Hematopoietic multipotent progenitor cell treated with erythropoietin and hydrocortisone succinate and interleukin-3 and kit ligand, for 8 days (in vitro differentiated cells): Measurements from ENCODE around the gene DCUN1D2.
"Not testable (repeated sequence)": the region's sequence is repeated elsewhere in the genome, so short reads cannot be mapped to it uniquely, and the experiment has no call there.

Source experiments
- DNase-seq: peaks from one replicate; pipeline ENCODE4 v3.0.0-alpha.2; 2015

DCUN1D2 gene

DNA sequence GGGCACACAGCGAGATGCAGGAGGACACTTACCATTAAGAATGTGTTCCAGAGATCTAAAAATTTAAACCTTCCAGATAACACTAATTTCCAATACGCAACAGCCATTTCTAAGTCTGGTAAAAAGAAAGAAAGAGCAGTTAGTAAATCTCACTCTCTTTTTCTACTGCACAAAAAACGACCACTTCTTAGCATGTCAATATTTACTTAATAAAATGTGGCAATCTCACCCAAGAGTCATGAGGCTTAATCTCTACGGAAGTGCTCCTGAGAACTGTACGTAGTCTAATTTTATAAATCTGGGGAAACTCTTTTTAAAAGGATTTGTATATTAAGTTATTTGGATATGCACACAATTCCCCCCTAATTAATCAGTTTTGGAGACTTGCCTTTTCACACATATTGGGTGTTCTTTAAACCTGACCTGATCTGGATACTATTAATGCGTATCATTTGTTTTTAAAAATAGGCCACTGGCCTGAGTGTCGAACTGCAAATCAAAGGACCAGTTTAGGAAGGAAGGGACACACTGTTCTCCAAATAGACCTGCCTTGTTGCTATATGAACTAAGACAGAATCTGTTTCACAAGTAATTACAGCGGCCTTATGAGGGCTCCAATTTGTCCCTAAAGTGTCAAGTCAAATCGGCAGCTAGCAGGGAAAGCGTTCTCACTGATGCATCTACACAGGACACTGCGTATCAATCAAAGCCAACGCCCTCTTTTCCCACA is 29.3 kb downstream of the DCUN1D2 start:
- no peak for DNase-seq

DNA sequence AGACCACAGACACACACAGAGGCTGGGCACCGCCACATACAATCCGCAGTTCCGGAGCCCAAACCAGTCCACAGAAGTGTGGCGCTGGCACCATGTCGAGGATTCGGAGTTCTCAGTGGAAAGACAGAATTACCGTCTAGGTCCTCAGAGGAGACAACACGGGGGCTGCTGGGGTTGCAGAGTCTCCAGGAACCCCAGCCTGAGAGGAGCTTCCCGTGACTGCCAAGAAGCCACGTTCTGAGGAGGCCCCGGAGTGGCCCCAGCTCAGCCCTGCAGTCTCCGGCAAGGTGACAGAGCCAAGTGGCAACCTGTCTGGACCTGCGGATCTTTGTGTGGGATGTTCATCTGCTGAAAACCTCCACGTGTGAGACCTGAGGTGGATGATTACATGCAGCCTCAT is 29.9 kb downstream of the DCUN1D2 start:
- DNase-seq: no peak

DNA sequence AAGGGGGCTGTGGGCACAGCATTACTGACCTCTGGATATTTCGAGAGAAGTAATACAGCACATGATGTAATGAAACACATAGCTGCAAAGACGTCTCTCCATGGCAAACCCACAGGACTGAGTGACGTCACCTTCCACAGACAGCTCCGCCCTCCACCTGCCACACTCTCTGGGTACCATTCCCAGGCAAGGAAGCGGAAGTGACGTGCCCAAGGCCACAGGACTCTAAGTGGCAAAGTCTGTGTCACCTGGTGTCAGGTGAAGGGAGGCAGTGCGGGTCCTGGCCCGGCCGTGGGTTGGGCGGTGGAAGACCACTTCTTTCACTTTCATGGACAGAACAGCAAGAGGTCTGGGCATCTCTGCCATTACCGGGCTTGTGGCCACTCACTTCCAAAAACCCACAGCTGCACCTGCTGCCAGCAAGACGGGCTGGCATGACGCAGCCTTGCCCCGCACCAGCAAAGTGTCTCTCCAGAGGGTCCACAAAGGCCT is 30.4 kb downstream of the DCUN1D2 start:
- DNase-seq: no peak

DNA sequence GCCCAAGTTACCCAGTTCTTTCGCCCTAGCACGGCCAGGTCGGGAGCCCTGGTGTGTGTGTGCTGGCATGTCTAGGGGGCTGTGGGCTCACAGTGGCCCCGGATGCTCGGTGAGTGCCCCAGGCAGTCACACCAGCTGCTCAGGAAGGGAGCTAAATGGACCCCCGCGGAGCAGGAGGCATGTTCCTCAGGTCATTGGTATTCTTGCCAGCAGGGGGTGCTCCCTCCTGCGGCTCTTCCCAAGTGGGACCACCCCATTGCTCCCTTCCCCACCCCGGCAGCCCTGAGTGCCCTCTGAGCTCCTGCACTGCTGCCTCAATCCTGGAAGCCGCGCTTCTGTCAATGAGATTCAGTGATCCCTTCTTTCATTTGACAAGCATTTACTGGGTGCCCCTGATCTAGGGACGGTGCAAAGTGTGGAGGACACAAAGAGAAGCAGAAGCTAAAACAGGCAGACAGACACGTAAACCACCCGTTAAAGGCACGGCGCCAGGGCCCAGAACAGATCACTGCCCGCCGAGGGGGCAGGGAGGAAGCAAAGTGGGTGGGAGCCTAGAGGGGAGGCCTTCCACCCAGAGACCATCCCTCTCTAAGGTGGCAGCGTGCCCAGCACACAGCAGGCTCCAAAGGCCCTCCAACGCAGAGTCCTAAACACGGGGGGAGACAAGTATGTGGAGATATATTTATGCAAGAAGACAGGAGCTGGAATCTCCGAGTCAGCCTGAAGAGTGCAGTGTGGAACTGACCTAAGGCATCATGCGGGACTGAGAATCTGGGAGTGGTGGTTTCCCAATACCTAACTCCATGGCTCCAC is 32.1 kb downstream of the DCUN1D2 start:
- no peak for DNase-seq

DNA sequence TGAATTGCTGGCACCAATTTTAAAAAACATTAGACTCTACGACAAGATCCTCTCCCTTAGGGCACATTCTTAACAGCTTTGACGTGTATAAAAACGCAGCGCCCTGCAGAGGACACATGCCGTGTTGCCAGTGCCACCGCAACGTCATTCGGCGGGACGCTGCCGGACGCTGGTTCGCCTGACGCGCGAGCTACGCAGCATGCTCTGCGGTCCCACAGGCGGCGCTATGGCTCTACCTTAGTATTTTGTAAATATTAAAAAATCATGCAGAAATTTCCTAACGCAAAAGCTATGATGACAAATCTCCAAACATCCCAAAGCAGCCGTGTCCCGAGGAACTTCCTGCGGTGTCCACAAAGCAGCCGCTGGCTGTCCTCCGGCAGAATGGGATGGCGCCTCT is 33.0 kb downstream of the DCUN1D2 start:
- DNase-seq: no peak

DNA sequence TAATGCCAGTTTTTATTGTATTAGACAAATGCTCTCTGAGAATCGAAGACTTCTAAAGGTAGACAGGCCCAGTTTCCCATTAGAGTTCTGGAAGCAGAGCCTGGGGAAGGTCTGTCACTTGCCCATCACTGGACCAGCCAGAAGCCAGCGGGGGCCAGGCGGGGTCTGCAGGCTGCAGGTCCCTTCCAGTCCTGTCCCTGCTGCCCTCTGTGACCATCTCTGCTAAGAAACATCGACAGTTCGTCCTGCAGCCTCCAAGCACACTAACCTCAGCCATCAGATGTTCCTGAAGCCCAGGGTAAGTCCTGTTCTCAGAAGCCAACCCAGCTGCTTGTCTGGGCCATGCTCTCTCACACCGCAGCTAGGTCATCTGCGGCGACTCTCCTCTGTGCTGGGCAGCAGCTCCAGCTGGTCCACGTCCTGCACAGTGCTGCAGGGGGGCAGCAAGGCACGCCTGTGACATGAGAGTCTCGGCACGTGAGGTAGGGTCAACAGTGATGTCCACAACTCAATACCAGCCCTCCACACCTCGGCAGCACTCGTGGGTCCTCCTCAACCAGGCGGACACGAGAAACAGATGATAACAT is 34.3 kb downstream of the DCUN1D2 start:
- no peak for DNase-seq

DNA sequence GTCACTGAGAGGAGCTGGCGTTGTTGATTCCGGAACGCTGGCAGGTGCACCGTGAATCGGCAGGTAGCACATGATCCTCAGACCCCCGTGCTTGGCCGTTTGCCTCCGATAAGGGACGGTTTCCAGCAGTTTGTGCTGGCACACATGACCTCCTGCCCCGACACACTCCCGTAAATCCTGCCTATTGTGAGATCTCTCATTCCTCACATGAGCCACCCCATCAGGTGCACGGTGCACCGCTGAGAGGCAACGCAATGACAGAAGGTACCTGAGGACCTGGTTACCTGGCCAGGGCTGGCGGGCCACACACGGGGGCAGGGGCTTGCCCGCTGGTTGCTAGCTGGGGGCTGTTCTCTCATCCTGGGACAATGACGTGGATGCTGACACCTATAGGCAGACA is 35.1 kb downstream of the DCUN1D2 start:
- no peak for DNase-seq

DNA sequence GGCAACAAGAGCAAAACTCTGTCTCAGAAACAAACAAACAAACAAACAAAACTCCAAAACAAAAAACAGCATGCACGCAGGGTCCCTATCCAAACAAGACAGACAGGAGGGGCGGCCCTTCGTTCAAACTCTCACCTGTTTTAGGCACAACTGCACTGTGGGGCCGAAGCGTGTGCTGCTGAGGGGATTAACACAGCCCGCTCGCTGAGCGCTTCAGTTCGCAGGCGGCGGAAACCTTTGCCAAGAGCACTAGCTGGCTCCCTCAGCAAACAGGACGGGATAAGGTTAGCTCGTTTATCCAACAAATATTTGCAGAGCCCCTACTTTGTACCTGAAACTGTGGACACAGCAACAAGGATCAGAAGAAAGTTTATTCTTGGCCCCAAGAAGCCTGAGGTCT is 35.6 kb downstream of the DCUN1D2 start:
- DNase-seq: no peak

DNA sequence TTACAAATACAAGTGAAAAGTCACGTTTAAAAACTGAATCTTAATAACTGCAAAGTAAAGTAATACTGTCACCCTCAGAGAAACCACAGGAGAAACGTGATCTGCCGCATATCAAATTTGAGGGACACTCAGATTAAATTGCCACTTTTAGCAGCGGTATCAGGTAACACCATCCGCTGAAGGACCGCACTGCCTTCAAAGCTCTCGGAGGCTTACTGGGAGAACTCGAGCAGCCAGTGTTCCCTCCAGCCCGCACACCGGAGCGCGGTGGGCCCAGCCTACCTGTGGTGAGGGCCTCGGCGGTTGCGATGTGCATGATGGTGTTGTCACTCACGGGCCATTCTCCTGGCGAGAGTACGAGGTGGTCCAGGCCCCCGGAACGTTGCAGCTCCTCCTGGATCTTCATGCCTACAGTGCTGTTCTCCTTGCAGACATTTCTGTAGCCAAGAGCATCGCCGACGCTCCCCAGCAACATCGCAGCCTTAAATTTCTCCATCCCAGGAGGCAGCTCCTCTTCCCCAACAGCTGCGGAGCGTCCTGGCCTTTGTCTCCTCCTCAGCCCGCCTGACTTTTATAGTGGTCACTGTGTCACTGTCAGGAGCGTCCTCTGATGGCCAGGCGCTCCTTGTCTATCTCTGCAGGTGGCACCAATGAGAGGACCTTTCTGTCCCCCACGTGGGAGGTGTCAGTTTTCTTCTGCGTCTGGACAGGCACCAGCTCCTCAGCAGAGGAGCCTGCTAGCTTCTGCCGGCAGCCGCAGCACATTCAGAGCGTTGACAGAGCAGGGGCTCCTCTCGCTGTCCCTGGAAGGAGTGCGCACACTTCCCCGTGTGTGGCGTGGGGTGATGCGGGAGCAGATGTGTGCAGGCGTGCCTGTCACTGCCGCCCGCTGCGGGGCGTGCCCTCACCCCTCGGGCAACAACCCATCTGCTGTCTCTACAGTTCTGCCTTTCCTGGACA is 37.3 kb downstream of the DCUN1D2 start, which contains the start of gene ADPRHL1:
ADPRHL1 (minus strand) TSS at position 547 of the 960 bp plus-strand sequence; CDS start at position 496, 51 bp downstream.
- DNase-seq: no peak

DNA sequence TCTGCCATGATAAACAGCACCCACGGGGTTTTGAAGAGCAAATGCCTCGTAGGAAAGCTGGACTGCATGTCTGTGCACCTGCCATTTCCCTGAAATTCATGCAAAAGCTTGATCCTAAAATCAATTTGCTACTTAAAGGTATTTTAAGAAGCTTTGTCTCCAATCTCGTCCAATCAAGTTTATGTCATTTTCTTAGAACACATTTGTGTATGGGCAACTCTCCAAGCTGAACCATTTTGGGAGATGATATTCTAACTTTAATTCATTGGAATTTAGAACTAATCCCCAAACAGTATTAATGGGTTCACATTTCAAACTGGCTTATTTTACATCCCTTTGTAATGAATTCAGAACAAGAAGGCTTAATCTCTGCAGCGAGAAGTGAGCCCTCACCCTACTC is 38.0 kb downstream of the DCUN1D2 start:
- DNase-seq: no peak

DNA sequence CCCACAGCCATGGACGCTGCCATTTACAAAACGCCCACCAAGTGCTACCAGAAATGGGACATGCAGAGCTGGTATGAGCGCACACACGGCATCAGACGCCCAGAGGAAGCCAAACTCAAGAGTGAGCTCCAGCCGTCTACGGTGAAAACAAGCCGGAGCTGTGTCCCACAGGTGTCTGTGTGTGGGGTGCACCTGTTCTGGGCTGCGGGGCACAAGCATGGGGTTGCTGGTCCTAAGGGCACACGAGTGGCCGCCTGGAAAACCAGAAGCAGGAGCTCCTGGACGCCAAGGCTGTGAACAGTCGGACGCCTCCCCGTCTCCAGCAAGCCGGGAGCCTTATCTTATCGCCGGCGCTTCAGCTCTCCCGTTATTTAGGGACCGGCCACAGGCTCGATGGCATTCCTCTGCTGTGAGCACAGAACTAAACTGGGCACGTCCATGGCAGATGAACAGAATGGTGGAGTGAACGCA is 38.5 kb downstream of the DCUN1D2 start:
- DNase-seq: no peak

DNA sequence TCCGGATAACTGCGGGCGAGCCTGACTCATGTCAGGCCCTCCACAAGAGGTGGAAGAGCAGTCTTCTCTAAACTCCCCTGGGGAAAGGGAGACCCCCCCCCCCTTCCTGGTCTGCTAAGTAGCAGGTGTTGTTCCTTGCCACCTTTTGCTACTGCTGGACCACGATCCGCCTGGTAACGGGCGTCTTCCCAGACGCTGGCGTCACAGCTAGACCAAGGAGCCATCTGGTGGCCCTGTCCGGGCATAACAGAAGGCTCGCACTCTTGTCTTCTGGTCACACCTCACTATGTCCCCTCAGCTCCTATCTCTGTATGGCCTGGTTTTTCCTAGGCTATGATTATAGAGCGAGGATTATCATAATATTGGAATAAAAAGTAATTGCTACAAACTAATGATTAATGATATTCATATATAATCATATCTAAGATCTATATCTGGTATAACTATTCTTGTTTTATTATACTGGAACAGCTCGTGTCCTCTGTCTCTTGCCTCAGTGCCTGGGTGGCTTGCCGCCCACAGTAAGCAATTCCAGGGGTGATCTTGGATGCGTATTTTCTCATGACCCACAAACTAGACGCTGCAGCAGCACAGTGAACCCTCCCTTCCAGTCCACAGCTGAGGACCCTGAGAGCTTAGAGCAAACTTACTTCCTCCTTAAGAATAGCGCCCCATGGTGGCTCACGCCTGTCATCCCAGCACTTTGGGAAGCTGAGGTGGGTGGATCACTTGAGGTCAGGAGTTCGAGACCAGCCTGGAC is 39.5 kb downstream of the DCUN1D2 start:
- DNase-seq: not testable (repeated sequence)

DNA sequence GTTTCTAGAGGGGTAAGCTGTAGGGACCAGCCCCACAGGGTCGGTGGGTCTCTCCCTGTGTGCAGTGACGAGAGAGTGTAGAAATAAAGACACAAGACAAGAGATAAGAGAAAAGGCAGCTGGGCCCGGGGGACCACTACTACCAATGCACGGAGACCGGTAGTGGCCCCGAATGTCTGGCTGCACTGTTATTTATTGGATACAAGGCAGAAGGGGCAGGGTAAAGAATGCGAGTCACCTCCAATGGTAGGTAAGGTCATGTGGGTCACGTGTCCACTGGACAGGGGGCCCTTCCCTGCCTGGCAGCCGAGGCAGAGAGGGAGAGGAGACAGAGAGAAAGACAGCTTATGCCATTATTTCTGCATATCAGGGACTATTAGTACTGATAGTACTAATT is 40.2 kb downstream of the DCUN1D2 start:
- not testable (repeated sequence) for DNase-seq

DNA sequence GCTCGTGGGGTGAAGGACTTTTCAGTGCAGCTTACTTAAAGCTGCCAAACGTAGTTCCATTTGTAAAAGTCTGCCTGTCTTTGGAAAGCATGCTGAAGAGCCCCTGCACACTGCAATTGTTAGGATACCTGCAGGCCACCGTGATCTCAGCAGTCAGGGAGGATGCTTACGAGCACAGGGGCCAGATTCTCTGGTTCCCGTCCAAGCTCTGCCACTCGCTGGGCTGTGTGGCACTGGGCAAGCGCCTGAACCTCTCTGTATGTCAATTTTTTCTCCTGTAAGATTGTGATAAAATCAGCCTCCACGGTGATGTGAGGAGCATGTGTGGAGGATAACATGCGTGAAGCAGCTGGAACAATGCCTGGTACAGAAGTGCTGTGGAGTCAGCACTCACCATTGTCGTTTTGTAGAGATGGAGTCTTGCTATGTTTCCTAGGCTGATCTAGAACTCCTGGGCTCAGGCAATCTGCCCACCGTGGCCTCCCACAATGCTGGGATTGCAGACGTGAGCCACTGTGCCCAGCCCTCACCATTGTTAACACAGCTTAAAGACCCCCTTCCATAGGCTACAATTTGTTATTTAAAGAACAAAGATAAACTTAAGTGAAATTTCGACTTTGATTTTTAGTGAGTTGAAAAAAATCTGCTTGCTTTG is 40.7 kb downstream of the DCUN1D2 start:
- no peak for DNase-seq

DNA sequence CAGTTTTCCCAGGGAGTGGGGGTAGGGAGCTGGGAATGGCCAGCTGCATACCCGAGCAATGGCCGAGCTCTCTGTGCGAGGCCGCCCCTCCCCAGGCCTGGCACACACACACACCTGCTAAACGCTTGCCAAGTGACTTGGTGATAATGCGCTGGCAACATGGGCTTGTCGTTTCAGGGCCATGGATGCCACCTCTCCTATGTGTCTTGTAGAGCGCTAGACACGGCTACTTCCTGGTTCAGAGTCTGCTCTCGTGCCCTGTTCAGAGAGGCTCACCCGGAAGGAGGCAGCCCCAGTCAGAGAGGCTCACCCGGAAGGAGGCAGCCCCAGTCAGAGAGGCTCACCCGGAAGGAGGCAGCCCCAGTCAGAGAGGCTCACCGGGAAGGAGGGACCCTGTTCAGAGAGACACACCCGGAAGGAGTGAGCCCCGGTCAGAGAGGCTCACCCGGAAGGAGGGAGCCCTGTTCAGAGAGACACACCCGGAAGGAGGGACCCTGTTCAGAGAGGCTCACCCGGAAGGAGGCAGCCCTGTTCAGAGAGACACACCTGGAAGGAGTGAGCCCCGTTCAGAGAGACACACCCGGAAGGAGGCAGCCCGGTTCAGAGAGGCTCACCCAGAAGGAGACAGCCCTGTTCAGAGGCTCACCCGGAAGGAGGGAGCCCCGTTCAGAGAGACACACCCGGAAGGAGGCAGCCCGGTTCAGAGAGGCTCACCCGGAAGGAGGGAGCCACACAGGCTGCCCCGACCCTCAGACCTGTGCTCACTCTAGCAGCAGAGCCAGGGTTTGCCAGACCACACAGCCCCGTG is 41.4 kb downstream of the DCUN1D2 start:
- DNase-seq: peak; percentile 20

DNA sequence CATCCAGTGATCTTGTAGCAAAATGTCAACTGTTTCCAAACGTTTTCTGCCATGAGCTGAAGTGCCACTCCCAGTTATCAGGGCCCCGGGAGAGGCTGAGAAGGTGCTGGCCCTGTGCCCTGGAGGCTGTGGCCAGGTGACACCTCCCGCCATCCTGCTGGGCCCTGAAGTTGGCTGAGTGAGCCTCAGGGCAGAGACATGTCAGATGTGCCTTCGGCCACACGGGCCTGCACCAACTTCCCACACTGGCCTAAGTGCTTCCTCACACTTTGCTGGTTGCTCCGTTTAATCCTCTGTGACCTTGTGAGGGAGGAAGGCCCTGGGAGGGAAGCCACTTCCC is 42.0 kb downstream of the DCUN1D2 start:
- peak; percentile 11 for DNase-seq

DNA sequence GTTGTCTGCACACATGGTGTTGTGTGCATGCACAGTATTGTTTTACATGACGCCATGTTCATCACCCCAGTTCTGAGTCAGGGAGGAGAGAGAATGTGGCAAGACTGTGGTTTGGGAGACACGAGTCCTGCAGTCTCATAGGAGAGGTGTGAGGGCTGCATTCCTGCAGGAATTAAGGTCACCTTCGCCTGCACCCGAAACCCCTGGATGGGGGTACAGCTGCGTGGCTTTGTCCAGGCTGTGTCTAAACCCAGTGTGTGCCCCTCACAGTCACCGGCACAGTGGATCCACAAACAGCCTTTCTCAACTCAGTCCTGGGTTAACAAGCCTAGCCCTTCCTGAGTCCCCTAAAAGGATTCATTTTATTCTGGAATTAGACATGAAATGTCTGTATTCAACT is 42.9 kb downstream of the DCUN1D2 start:
- DNase-seq: no peak

DNA sequence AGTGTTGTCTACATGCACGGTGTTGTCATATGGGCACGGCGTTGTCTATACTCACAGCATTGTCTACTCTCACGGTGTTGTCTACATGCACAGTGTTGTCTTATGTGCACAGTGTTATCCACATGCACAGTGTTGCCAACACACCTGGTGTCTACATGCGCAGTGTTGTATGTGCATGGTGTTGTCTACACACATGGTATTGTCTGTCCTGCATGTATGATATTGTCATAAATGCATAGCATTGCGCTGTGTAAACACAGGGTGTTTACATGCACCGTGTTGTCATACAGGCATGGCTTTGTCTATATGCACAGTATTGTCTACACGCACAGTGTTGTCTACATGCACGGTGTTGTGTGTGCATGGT is 44.0 kb downstream of the DCUN1D2 start:
- no peak for DNase-seq

DNA sequence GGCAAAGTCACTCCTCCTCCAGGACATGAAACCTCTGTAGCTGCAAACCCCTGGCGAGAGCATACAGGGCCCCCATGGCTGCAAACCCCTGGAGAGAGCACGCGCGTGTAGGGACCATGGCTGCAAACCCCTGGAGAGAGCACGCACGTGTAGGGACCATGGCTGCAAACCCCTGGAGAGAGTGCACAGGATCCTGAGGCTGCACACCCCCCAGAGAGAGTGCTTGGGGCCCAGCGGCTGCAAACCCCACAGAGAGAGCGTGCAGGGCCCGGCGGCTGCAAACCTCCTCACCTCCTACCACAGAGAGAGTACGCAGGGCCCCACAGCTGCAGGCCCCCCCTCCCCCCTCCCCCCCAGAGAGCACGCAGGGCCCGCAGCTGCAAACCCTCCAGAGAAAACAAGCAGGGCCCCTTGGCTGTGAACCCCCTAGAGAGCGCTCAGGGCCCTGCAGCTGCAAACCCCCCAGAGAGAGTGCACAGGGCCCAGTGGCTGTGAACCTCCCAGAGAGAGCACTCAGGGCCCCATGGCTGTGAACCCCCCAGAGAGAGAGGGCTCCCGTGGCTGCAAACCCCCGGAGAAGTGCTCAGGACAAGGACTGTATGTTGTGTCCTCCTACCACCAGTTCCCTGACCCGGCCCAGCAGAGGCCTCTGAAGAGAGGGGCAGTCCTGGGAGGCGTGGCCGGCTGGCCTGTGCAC is 44.6 kb downstream of the DCUN1D2 start:
- DNase-seq: no peak

DNA sequence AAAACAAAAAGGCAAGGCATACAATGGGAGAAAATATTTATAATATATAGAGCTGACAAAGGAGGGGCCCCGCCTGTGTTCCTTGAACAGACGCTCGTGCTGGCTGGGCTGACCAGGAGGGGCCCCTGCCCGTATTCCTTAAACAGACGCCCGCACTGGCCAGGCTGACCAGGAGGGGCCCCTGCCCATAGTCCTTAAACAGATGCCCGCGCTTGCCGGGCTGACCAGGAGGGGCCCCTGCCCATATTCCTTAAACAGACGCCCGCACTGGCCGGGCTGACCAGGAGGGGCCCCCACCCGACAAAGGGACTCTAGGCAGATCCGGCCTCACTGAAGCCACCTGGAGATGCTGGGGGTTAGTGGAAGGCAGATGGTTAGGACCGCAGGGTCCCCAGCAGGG is 46.5 kb downstream of the DCUN1D2 start:
- no peak for DNase-seq
